G401.6 (cell line): ENCODE measurements around the gene LHCGR.
"Not testable (repeated sequence)": the region's sequence is repeated elsewhere in the genome, so short reads cannot be mapped to it uniquely, and the experiment has no call there.

Source experiments
- FAIRE-seq: peaks from 2 replicates; lab custom pipeline; 2012; peaks lifted over from hg19 to GRCh38; lab: Jason Lieb, UNC

Gene LHCGR

GRCh38 chr2:48739236-48739635, 16.3 kb downstream of the LHCGR start:
- FAIRE-seq = not testable (repeated sequence)

- FAIRE-seq = no peak
These were observed 16.7 kb downstream of the LHCGR start for GRCh38 chr2:48738806-48739205.

GRCh38 chr2:48736251-48736650, 19.3 kb downstream of the LHCGR start:
- FAIRE-seq = no peak

- no peak for FAIRE-seq
These were observed 20.8 kb downstream of the LHCGR start for GRCh38 chr2:48734576-48735303.

GRCh38 chr2:48733067-48733503, 22.4 kb downstream of the LHCGR start:
- no peak for FAIRE-seq

- FAIRE-seq = no peak
These were observed 26.7 kb downstream of the LHCGR start for GRCh38 chr2:48728840-48729239.

- FAIRE-seq = no peak
These were observed 27.2 kb downstream of the LHCGR start for GRCh38 chr2:48728295-48728694.

GRCh38 chr2:48727560-48727959, 28.0 kb downstream of the LHCGR start:
- FAIRE-seq = no peak

- FAIRE-seq = no peak
These were observed 29.6 kb downstream of the LHCGR start for GRCh38 chr2:48725696-48726494.

- FAIRE-seq = no peak
These were observed 31.2 kb downstream of the LHCGR start for GRCh38 chr2:48724278-48724677.

- no peak for FAIRE-seq
These were observed 32.4 kb downstream of the LHCGR start for GRCh38 chr2:48723129-48723528.

GRCh38 chr2:48722391-48722790, 33.1 kb downstream of the LHCGR start:
- no peak for FAIRE-seq

- no peak for FAIRE-seq
These were observed 34.4 kb downstream of the LHCGR start for GRCh38 chr2:48721158-48721557.

- FAIRE-seq = no peak
These were observed 35.9 kb downstream of the LHCGR start for GRCh38 chr2:48719480-48720177.

- FAIRE-seq = no peak
These were observed 37.7 kb downstream of the LHCGR start for GRCh38 chr2:48717846-48718245.

GRCh38 chr2:48715956-48716355, 39.6 kb downstream of the LHCGR start:
- no peak for FAIRE-seq

GRCh38 chr2:48715042-48715899, 40.3 kb downstream of the LHCGR start:
- no peak for FAIRE-seq

- FAIRE-seq = no peak
These were observed 41.3 kb downstream of the LHCGR start for GRCh38 chr2:48714245-48714644.

GRCh38 chr2:48713647-48714046, 41.9 kb downstream of the LHCGR start:
- FAIRE-seq = no peak

GRCh38 chr2:48712151-48712550, 43.4 kb downstream of the LHCGR start:
- FAIRE-seq = no peak

- no peak for FAIRE-seq
These were observed 44.2 kb downstream of the LHCGR start for GRCh38 chr2:48711343-48711742.
